ENCODE data around the gene EFCAB11.

The EFCAB11 gene

DNA sequence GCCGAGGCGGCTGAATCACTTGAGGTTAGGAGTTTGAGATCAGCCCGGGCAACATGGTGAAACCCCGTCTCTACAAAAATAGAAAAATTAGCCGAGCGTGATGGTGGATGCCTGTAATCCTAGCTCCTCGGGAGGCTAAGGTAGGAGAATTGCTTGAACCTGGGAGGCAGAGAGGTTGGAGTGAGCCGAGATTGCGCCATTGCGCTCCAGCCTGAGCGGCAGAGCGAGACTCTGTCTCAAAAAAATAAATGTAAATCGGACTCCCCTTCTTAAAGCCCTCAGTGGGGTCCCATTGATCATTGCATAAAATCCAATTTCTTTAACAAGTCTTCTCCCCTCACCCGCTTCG, 2.1 kb upstream of the EFCAB11 start:
- DNase-seq (ENCODE audit: low read depth): no peak

DNA sequence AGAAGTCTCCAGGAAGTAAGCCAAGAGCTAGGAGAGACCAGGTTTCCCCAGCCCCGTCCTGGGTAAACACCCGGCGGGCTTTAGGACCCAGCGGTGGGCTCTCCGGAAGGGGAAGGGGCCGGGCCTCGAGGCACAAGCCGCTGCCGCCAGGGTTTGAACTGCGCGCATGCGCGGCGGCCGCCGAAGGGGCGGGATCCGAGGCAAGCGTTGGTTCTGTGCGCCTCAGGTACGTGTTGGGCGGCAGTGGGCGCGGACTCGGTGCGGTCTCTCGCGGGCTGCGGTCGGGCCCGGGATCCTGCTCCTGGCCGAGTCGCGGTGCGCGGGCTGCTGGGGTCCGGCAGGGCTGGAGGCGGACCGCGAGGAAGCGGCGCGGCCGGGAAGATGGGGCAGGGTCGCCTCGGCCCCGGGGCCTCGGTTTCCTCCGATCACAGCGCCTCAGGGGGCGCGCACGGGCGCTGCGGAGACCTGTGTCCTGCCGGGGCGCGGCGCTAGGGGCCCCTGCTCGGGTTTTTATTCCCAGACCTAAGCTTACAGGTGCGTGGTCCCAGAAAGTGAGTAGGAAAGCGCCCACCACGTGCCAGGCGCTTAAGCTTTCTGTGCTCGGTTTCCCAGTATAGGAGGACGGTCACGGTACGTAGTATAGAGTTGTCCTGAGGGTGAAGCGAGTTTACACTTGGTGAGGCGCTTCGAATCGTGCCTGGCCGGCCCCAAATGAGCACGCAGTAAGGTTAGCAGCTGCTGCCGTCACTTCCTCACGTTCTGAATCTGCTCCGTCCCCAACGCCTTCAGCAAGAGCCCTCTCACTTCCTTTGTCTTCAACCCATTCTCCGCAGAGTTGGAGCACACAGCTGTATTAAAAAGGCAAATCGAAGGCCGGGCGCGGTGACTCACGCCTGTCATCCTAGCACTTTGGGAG, 1.5 kb upstream of the EFCAB11 start, which contains the start of gene TDP1:
TSS of gene TDP1 (plus strand) at position 183 of the 916 bp plus-strand sequence. CDS start 7,188 bp downstream, outside the sequence.
- DNase-seq (ENCODE audit: low read depth): peak; percentile 95

DNA sequence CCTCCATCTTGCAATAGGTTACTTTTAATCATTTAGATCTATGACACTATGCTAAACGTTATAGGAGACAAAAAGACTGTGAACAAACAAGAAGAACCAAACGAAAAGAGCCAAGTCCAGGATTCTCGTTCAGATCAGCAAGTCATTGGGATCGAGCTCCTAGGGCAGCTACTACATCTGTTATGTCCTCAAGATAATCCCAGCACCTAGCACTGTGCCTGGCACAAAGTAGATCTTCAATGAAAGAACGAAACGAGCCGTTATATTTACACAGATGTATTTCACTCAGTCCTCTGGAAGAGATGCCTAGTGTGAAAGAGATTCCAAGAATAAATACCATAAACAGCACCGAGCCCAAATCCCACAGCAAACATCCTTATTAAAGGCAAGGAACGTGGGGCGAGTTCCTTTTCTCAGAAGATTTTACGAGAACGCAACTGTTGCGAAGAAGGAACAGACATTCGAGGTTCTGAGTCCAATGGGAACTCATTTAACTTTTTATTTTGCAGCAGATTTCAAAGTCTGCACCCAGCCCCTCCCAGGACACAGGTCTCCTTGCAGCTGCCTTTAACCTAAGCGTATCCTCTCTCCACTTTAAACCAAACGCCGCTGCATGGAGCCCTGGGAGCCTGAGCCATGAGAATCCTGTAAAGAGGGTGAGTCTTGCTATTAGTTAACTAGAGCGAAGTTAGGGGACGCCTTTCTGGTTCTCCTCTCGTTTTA, 653 bp upstream of the EFCAB11 start:
- DNase-seq (ENCODE audit: low read depth): no peak

DNA sequence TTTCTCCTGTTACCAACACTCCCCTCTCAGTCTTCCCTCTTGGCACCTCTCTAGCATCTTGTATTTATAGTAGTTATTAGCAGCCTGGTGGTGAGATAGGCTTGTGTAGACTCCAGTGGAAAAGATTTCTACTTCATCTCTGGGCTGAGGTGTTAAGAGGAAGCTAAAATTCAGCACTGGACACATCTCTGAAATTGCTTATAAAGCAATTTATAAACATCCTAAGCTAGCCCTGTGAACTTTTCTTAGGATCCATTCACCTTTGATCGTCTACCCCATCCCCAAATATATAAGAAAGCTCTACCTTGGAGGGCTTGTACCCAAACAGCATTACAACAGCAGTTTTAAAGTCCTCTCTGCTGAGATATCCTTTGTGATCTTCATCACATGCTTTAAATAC, 928 bp downstream of the EFCAB11 start:
- no peak for DNase-seq (ENCODE audit: low read depth)

DNA sequence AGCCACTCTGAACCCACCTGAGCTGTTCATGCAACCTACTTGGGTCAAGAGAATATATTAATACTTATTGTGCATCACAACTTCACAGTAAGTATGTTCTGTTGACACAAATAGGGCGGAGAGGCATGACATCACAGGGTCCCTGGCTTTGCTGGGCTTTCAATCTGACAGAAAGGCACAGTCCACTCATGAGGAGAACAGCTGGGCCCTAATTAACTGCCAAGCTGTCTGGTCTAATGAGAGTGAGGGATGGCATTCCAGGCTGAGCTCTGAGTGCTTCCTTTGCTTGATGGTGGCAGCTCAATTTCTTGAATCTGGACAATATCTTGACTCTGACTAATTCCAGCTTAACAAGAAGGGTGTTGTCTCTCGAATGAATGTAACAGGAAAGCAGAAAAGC, 2.0 kb downstream of the EFCAB11 start:
- DNase-seq (ENCODE audit: low read depth): no peak

DNA sequence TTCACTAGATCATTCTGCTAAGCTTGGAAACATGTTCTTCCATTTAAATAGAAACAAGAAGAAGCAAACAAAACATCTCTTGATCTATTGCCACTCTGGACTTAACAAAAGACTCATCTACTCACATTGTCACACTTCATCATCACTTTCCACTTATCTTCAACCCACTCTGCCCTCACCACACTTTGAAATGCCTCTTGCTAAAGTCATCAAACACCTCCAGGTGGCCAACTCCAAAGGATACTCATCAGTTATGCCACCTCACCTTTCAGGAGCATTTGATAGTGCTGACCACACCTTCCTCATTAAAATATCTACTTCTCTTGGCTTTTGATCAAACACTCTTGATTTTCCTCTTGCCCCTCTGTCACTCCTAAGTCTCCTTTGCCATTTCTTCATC, 7.2 kb downstream of the EFCAB11 start:
- DNase-seq (ENCODE audit: low read depth): no peak

DNA sequence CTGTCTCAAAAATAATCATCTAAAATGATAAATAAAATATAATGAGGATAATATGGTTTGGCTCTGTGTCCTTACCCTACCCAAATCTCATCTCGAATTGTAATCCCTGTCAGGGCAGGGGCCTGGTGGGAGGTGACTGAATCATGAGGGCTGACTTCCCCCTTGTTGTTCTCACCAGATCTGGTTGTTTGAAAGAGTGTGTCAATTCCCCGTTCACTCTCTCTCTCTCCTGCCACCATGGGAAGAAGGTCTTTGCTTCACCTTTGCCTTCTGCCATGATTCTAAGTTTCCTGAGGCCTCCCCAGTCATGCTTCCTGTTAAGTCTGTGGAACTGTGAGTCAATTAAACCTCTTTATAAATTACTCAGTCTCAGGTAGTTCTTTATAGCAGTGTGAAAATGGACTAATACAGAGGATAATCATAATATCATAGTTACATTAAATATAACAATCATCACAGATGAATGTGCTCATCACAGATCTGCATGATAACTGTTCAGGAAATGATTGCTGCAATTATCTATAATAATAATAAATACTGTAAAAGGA, 12.6 kb downstream of the EFCAB11 start:
- DNase-seq (ENCODE audit: low read depth): no peak

DNA sequence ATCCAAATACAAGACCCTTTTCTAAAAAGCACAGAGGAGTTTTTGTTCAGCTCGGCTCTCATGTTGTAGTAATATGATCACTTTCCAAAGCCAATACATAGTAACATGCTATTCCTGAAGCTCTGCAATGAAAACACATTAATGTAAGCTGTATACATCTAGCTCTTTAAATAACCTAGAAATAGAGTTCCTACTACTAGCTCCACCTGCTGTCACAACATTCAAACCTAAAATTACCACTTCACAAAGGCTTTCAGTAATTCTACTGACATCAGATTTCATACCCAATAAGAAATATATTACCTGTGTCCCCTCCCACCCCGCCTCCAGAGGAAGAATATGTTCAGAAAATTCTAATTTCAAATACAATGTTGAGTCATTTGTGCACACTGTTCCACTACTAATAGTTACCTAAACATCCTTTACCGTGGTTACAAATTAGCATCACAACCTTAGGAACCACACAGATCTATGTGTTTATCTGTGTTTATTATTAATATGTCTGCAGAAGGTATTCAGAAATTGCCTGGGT, 17.8 kb downstream of the EFCAB11 start:
- no peak for DNase-seq (ENCODE audit: low read depth)

DNA sequence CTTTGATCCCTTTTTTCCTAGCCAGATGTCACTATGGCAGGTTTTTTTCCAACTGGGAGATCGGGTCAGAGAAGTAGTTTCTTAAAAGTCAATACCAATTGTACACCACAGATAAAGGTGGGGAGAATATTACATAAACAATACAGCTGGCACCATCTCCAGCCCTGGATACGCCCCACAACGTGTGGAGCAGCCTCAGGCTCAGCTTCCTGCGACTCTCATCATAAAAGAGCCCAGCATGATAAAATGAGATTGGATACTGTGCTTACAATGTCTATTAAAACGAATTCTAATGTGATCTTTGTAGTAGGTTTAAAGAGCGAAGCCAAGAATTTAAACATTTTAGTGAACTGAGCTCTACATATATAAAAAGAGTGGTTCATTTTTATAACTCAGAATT, 21.5 kb downstream of the EFCAB11 start:
- no peak for DNase-seq (ENCODE audit: low read depth)

DNA sequence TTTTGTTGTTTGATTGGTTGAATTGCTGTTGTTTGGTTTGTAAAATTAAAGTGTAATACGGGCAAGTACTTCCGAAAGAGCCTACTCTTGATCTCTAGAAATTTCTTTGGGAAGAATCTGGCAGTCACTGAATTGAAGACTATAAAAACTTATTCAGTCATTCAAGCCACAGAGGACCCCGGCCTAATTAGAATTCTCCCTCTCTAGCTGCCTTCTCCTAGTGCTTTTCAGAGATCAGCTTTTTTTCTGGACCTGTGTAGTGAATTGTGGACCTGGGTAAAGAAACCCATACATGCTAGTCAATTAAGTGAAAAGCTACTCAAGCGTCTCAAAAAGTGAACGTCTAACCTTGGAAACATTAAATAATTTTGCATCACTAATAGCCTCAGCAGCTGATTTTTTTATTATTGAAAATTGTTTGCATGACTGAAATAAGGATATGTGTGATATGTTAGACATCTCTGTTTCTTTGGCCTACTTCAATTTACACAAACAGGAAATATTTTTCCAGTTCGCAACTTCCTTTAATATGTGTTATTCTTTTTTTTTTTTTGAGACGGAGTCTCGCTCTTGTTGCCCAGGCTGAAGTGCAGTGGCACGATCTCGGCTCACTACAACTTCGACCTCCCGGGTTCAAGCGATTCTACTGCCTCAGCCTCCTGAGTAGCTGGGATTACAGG, 27.2 kb downstream of the EFCAB11 start:
- no peak for DNase-seq (ENCODE audit: low read depth)

DNA sequence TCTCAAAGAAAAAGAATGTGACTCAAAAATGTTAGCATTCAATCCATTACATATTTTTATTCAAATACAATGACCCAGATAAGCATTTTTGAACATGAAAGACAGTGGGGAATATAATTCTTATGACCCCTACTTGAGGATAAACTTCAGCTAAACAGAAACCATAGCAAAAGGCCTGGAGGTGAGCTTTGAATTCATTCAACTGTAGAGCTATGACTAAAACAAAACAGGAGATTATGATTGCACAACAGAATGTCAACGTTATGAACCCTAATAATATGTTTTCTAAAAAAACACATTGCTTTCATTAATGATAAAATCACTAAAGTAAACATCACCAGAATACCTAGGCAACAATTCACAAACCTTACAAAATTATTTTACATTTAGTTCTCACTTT, 27.8 kb downstream of the EFCAB11 start:
- no peak for DNase-seq (ENCODE audit: low read depth)

DNA sequence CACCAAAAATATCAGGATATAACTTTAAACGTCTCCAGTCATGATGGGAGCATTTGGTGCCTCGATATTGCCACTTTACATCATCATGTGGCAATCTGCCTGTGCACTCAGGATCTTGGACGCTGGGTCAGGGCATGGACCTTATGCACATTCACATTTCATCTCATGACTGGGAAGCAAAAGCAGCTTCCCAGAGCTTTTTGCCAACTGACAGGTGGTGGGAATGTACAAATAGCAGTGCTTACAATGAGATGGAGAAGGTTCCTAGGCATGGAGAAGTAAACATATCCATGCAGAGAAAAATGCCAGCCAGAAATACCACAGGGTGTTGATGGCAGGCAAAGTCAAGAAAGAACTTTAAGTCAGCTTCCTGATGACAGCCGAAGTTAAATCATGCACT, 30.3 kb downstream of the EFCAB11 start:
- no peak for DNase-seq (ENCODE audit: low read depth)

DNA sequence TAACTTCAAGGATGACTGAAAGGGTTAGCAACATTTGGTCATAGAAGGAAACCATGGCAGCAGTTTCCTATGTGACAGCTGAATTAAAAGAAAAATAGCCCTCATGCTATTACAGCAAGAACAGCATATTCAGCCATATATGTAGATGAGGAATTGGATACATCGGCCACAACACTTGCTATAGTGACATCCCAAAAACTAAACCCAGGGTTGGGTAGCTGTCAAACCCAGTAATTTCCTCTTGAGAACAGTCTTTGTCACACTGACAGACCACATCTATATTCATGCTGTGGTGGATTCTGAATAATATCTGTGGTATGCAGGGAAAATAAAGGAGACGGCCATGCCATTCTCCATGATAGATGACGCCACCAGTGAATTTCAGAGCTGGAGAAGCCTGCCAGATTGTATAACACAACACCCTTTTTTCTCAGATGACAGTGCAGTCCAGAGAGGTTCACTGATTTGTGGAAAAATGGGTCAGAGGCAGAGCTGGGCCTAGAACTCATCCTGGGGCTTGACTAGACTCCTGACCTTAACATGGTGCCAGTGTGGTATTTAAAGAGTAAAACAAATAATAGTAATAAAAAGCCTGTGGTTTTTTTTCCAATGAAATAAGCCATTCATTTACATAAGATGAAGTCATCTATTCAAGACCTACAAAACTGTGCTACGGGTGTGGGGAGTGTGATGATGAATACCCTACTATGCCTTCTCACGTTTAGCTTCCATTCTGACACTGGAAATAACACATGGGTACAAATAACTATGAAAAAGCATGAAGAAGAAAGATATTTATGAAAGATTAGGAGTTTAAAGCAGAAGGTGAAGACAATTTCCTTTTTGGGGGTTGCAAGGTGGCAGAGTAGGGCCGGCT, 32.3 kb downstream of the EFCAB11 start:
- DNase-seq (ENCODE audit: low read depth): no peak

DNA sequence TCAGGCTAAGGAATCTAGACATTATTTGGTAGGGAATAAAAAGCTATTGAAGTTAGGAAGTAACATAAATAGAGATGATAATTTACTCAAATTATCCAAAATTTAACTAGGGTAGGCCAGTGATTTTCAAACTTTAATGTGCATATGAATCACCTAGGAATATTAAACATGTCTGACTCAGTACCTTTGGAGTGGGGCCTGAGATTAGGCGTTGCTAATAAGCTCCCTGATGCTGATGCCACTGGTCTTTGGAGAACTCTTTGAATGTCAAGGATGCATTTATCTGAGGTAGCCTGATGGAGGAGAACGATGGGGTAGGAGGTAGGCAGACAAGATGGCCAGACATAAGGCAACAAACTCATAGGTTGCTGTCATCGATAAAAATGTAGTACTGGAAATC, 33.2 kb downstream of the EFCAB11 start:
- no peak for DNase-seq (ENCODE audit: low read depth)

DNA sequence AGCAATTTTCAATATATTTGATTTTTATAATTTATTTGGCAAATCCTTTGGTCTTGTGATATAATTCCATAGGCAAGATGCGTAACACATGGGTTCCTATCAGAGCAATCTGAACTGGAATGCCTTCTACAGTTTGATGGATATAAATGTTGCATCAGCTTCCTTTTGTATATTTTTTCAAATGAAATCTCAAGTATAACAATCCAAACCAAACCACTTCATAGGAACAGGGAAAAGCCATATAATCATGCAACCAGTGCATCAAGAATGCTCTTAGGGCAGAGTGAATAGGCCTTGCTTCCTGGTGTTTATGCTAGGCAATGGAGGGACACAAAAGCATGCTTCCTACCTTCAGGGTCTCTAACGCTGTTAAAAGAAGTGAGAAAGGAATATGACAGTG, 34.5 kb downstream of the EFCAB11 start:
- no peak for DNase-seq (ENCODE audit: low read depth)

DNA sequence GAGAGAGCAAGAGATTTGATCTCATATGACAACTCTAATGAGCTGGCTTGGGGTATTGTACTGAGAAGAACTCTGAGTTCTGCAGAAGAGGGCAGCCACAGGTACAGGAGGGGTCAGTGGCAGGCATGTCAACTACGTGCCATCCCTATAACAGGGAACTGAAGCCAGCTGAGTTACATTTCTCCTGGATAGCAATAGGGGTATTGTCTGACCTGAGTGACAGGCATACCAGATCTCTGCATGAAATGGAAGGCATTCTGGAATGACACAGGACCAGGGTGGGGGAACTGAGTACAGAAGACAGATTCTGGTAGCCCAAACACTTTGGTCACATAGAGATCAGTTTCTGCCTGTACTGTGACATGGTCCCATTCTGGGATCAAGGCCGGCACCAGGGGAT, 35.8 kb downstream of the EFCAB11 start:
- no peak for DNase-seq (ENCODE audit: low read depth)

DNA sequence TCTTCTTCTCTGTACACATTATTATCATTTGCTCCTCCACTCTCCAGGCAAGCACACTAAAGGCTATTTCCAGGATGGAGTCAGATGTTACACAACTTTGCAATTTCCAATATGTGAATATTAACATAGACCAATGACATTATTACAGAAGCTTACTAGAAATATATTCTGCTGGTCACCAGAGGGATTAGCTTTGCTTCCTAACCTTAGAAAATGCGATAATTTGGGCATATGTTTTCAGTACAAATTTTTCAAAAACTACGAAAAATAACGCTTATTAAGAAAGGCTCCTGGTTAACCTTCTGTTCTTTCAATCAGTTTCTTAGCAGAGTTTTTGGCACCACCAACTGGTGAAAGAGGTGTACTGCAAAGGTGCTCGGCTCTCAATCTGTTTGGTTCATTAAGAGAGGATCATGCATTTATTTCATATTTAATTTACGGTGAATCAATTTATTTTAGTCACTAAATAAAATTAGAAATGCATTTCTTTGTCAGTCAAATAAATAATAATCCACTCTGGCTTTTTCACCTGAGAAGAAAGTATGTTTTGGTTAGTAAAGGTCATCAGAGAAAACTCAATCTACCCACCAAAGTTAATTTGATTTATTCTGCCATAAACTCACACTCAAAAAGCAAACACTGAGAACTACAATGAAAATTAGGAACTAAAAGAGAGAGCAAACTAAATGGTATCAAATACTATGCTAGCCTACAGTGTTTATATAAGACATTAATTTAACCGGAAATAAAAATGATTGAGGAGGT, 39.2 kb downstream of the EFCAB11 start:
- DNase-seq (ENCODE audit: low read depth): no peak

DNA sequence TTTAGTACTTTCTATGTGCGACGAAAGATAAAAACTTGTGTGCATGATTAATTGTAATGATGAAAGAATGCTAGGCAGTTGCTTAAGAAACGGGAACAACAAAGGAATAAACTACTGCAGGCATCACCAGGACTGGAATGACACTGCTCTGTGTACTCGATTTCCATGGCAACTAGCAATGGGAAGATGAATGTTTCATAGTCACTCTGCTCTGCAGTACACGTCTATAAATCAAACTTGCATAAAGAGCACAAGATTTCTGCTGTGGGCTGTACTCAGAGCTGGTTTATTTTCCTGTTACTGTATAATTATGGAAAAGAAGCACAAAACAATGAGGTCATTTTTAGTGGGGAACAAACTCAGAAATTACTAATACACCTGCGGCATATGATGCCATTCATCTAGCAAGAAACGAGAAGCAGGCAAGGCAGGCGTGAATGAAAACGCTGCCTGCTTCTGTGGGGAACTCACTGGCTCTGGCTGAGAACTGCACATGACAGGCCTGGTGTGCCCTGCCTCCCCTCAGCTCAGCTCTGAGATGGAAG, 41.8 kb downstream of the EFCAB11 start:
- DNase-seq (ENCODE audit: low read depth): no peak

DNA sequence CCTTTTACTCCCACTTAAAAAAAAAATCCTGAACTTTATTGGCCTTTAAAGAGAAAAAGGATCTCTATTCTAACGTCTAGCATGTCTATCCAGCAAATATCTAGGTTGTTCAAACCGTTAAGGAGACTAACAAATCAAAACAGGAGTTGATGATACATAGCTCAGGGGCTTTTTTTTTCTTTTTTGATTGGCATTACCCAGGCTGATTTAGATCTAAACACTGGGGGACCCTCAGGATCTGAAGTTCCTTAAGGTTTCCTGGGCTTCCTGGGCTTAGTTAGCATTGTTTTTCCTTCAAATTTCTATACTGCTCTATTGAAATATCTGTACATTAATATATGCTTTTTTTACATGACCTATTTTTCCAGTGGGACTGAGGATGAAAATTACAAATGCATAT, 42.3 kb downstream of the EFCAB11 start:
- DNase-seq (ENCODE audit: low read depth): no peak
